H1 (cell line): ENCODE results near the gene NEFH. TPM values are rescaled to one million over a fixed set of nuclear protein-coding genes. Genes with fewer than 3 reads are reported as not detected.

Source experiments
- HDAC2 ChIP-seq, 2 experiments: fragments of 300-600 bp in 1 of 2; sonication (generic) in 1 of 2; IDR thresholded peaks; 2 replicates each; pipeline ENCODE4 v1.6.1; 2011 to 2012; ENCODE audit warnings: low read depth in 2 of 2, low read length in 2 of 2, mild to moderate bottlenecking in 2 of 2, moderate library complexity in 2 of 2, borderline replicate concordance in 1 of 2, inconsistent platforms in 1 of 2
- KDM4A ChIP-seq: IDR thresholded peaks from one replicate; pipeline ENCODE4 v1.7.1; 2012; ENCODE audit warnings: low read depth, mild to moderate bottlenecking, moderate library complexity, low read length, inconsistent platforms; ENCODE audit not compliant: severe bottlenecking
- RAD21 ChIP-seq, 2 experiments: IDR thresholded peaks in 1 of 2; conservative IDR thresholded peaks in 1 of 2; 2 replicates each; pipeline ENCODE4 v1.6.1; 2011; ENCODE audit warnings: low read depth in 2 of 2, low read length in 2 of 2, improper control_type of control experiment in 1 of 2, inconsistent platforms in 1 of 2, mild to moderate bottlenecking in 1 of 2, moderate library complexity in 1 of 2
- TAF7 ChIP-seq: optimal IDR thresholded peaks from 2 replicates; pipeline ENCODE3; 2011; ENCODE audit warnings: low read depth, mild to moderate bottlenecking, inconsistent platforms, low read length, moderate library complexity, borderline replicate concordance
- polyA plus RNA-seq, 7 experiments: library from polyadenylated mRNA; depleted of rRNA in 3 of 7; stranded (reverse) in 5 of 7; unstranded in 2 of 7; fragments of >200 nt in 5 of 7; fragments of 200-250 nt in 2 of 7; gene quantifications; 1 replicate in 5 of 7; 2 replicates in 1 of 7; 4 replicates in 1 of 7; pipeline versions ENCODE4 v1.2.1 to v1.2.3, GENCODE V29; 2011 to 2013; ENCODE audit warnings: missing spikeins in 2 of 7, mixed read lengths in 2 of 7
- total RNA-seq: library from RNA; stranded (reverse); fragmentation: NEBNext Ultra II Directional; extraction: Animal tissue kit (Norgen Biotek cat#: 25700); gene quantifications from 2 replicates; pipeline ENCODE4 v1.2.1, GENCODE V29; 2021

The NEFH gene
- total and polyA plus RNA-seq, 2 of the 8 experiments (the other 6 are each of a cell fraction or from before 2014, with no cell fraction given): 0.57 to 2.3 TPM

DNA sequence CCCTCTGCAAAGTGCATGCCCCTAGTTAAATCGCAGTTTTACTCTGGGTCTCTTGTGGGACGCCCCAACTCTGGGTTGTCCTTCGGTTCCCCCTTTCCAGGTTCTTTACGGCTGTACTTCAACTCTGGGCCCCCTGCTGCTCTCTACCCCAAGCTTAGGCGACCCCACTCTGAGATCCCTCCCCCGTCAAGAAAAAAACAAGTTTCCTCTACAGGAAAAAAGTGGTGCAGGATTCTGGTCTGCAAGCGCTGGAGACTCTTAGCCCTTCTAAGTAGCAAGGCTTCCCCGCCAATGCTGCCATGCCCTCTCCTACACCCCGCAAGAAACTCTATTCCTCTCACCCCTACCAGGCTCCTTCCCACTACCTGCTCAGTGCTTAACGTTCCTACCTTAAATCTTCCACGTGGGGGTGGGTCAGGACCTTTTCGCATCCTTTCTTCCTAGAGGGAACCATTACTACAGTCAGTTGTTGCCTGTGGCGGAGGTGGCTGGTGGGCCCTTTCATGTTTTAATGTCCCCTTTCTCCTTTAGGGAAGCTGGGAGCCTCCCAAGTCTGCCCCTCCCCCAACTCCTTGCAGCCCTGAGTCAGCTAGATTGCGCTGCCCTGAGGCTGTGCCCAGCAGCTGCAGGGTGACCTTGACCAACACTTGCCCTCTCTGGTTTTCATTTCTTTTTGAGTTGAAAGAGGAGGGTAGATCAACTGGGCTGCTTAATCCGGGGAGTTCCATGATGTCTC is 1.4 kb downstream of the NEFH start (continued):
- peak; percentile 36 to 52 for TF ChIP-seq RAD21 (IDR thresholded peaks at IDR 0.05 in 1 of 2, conservative IDR thresholded peaks at IDR 0.05 in 1 of 2; ENCODE audit: low read depth in 2 of 2, low read length in 2 of 2)
- no peak for TF ChIP-seq KDM4A
- TF ChIP-seq HDAC2 (IDR thresholded peaks at IDR 0.05; ENCODE audit: borderline replicate concordance in 1 of 2, low read depth in 2 of 2, low read length in 2 of 2): no peak; a peak in 1 of 4 replicates
- no peak for TF ChIP-seq TAF7
